Measurements from ENCODE around the gene MYLK2. TPM values are rescaled to one million over a fixed set of nuclear protein-coding genes. Genes with fewer than 3 reads are reported as not detected.

The MYLK2 gene
- total RNA-seq, 4 donors from 2014 or later: not detected

DNA sequence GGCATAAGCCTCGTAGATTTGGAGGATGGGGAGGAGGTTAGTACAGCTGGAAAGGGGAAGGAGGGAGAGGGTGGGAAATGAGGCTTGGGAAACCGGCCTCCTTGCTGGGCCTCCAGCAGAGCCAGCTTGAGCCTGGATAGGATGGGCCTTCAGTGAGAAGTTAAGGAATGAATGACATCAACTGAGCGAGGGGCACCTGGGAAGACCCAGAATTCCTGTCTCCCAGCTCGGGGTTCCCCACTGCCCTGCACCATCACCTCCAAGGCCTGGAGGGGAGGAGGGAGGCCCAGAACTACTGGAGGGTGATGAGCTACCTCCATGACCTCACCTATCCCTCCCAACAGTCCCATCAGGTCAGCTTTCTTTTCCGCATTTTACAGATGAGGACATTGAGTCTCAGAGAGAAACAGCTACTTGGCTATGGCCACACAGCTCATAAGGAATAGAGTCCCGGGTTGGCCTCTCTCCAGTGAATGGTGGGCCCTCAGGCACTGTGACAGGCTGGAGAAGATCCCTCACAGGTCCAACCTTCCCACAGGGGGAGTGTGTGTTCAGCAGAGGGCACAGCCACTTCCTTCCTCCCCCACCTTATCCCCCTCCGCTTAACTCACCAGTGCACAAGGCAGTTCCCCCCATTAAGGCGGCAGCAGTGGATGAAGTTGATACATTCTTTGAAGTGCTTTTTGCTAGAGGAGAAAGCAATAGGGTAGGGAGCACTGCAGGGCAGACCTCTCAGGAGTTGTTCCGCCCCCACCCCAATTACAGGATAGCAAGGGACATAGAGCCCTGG lies 44.3 kb downstream of the MYLK2 start:
- peak in 1 of 2 donors; percentile 58 for DNase-seq (ENCODE audit: low spot score in 2 of 2)
- no peak overlapping the region for H3K4me3 ChIP-seq
- no peaks in the 10 kb centered on the region for H3K9me3 ChIP-seq
- no peak overlapping the region for H3K27ac ChIP-seq
- no peaks in the 10 kb centered on the region for H3K36me3 ChIP-seq
- H3K27me3 ChIP-seq: peaks cover 12% of the 10 kb centered on the region
- TF ChIP-seq CTCF (IDR thresholded peaks at IDR 0.05): no peak
- no peak for TF ChIP-seq EP300 (IDR thresholded peaks at IDR 0.05)
- TF ChIP-seq POLR2AphosphoS5 (IDR thresholded peaks at IDR 0.05): no peak
- no peak for TF ChIP-seq POLR2A (IDR thresholded peaks at IDR 0.05)
- H3K4me1 ChIP-seq: peaks cover 19% of the 10 kb centered on the region
- 91% methylated on average over 9 of the region's 9 CpGs for WGBS

DNA sequence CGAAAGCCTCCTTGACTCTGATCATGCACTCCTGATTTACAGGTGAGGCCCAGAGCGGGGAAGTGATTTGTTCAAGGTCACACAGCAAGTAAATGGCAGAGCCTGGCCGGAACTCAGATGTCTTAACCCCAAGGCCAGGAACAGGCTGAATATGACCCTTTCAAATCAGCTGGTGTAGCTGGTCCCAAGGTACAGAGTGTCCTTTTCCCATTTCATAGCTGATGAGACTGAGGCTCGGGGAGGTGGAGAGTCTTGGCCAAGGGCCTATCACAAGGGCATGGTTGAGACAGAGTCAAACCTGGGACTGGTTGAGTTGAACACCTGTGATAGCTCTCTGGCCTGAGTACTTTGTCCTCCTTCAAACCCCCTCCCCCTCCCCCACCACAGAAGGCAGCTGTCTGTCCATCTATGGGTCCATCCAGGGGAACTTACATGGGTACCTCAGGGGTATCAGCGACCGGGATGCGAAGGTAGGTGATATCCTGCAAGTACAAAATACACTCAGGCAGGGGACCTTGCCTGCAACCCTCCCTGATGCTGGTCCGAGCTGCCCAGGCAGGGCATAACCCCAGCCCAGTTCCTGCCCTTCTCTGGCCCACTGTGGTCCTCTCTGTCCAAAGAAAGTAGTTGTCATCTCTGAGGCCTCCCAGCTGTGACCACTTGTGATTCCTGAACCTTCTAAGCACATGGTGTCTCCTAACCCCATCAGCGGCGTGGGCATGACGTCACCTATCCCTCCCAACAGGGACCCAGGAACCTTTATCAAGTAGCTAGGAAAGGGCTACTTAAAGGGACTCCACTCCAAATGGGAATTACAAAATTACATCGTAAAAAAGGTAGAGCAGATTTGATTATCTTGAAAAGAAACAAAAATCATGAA lies 45.6 kb downstream of the MYLK2 start:
- Histone ChIP-seq H3K4me3 (no peak overlapping the region), H3K4me1 (peaks cover 25% of the 10 kb centered on the region), H3K9me3 (no peaks in the 10 kb centered on the region), H3K36me3 (no peaks in the 10 kb centered on the region), H3K27me3 (peaks cover 12% of the 10 kb centered on the region), H3K27ac (no peak overlapping the region)
- WGBS: 97% methylated on average over 7 of the region's 12 CpGs
- peak in 1 of 2 donors; percentile 55 for DNase-seq (ENCODE audit: low spot score in 2 of 2)
- TF ChIP-seq POLR2AphosphoS5 (IDR thresholded peaks at IDR 0.05): no peak
- no peak for TF ChIP-seq CTCF (IDR thresholded peaks at IDR 0.05)
- TF ChIP-seq EP300 (IDR thresholded peaks at IDR 0.05): no peak
- TF ChIP-seq POLR2A (IDR thresholded peaks at IDR 0.05): no peak

- Histone ChIP-seq H3K27ac (no peak overlapping the region), H3K27me3 (peaks cover 15% of the 10 kb centered on the region), H3K36me3 (no peaks in the 10 kb centered on the region), H3K4me1 (peaks cover 26% of the 10 kb centered on the region), H3K9me3 (no peaks in the 10 kb centered on the region), H3K4me3 (no peak overlapping the region)
- TF ChIP-seq POLR2AphosphoS5 (IDR thresholded peaks at IDR 0.05) (no peak), EP300 (IDR thresholded peaks at IDR 0.05) (no peak), CTCF (IDR thresholded peaks at IDR 0.05) (no peak)
- peak in 1 of 2 donors; percentile 11 for DNase-seq (ENCODE audit: low spot score in 2 of 2)
- WGBS: 80% methylated on average over 3 of the region's 3 CpGs
Measured at GRCh38 chr20:31866221-31866620, 47.1 kb downstream of the MYLK2 start.

DNA sequence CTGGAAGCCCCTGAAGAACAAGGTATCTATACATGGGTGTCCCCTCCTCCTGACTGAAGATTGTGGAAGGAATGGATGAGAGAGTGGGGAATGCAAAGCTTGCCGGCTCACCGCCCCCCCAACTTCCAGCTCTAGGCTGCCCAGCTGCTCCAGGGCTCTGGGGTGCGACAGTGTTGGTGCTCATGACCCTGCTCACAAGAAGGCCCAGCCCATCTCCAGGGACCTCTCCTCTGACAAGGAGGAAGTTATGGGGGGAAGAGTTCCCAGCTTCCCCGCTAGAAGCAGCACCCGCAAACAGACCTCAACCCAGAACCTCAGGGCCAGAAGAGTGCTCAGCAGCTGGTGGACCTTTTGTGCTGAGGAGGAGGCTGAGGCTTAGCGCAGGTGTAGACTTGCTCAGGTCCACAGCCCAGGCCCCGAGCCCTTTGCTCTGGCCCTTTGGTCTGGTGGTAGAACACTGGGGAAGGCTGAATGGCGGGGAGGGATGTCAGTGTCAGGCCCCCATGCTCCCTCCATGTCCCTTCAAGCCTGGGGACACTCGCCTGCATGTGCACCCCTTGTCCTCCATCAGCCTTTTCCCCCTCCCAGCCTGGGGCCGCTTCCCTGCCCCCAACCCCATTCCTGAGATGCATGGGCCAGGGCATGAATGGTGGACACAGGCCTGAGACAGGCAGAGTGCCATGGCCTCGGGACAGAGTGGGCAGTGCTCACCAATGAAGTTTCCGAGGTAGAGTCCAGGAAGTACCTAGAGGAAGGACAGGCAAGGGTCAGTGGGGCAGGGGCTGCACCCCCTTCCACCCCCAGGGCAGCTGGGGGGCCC lies 49.9 kb downstream of the MYLK2 start:
- WGBS: 74% methylated on average over 7 of the region's 12 CpGs
- Histone ChIP-seq H3K36me3 (no peaks in the 10 kb centered on the region), H3K27me3 (peaks cover 15% of the 10 kb centered on the region), H3K4me3 (peak overlapping the region; percentile 72), H3K27ac (no peak overlapping the region), H3K4me1 (peaks cover 19% of the 10 kb centered on the region), H3K9me3 (no peaks in the 10 kb centered on the region)
- TF ChIP-seq CTCF (IDR thresholded peaks at IDR 0.05) (no peak), POLR2A (IDR thresholded peaks at IDR 0.05) (no peak)
- DNase-seq (ENCODE audit: low spot score in 2 of 2): peak in 1 of 2 donors; percentile 50
